ENCODE measurements around the gene ZNF391. TPM values are rescaled to one million over a fixed set of nuclear protein-coding genes. Genes with fewer than 3 reads are reported as not detected.

Gene ZNF391
- total and polyA plus RNA-seq, 10 donors = 1.4 to 4.9 (median 2.4) TPM

DNA sequence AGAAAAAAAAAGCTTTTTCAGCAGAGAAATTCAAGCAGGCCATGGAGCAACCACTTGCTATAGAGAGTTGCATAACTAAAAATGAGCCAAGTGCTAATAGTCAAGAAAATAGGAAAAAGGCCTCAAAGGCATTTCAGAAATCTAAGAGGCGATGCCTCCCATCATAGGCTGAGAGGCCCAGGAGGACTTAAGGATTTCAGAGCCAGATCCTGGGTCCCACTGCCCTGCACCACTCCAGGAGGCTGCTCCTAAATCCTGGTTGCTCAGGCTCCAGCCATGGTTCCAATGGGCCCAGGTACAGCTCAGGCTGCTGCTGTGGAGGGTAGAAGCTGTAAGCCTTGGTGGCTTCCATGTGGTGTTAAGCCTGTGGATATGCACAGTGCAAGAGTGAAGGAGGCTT lies 5.5 kb downstream of the ZNF391 start:
- TF ChIP-seq, protein P1, sequence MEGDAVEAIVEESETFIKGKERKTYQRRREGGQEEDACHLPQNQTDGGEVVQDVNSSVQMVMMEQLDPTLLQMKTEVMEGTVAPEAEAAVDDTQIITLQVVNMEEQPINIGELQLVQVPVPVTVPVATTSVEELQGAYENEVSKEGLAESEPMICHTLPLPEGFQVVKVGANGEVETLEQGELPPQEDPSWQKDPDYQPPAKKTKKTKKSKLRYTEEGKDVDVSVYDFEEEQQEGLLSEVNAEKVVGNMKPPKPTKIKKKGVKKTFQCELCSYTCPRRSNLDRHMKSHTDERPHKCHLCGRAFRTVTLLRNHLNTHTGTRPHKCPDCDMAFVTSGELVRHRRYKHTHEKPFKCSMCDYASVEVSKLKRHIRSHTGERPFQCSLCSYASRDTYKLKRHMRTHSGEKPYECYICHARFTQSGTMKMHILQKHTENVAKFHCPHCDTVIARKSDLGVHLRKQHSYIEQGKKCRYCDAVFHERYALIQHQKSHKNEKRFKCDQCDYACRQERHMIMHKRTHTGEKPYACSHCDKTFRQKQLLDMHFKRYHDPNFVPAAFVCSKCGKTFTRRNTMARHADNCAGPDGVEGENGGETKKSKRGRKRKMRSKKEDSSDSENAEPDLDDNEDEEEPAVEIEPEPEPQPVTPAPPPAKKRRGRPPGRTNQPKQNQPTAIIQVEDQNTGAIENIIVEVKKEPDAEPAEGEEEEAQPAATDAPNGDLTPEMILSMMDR (IDR thresholded peaks at IDR 0.05 in 8 of 11, conservative IDR thresholded peaks at IDR 0.05 in 3 of 11) = no peak
- no peak for TF ChIP-seq POLR2A (IDR thresholded peaks at IDR 0.05)
- no peak for TF ChIP-seq POLR2AphosphoS5 (IDR thresholded peaks at IDR 0.05)
- Histone ChIP-seq H3K27me3 (replicated peaks in 1 of 7) (no peaks in the 10 kb centered on the region), H3K4me1 (peaks cover 0 to 13% (median 4%) of the 10 kb centered on the region in 6 donors), H3K27ac (no peak overlapping the region), H3K4me3 (no peak overlapping the region), H3K9me3 (peaks cover 0 to 27% (median 10%) of the 10 kb centered on the region in 8 donors), H3K36me3 (peaks cover 0 to 36% (median 3%) of the 10 kb centered on the region in 6 donors)
- DNase-seq = no peak
- 78 to 94% (median 90%) methylated on average over 1 of the region's 1 CpG for WGBS, 5 donors
- intact Hi-C loops (cut with DNase I; ENCODE audit: low total_unique reads) = no loop called here

DNA sequence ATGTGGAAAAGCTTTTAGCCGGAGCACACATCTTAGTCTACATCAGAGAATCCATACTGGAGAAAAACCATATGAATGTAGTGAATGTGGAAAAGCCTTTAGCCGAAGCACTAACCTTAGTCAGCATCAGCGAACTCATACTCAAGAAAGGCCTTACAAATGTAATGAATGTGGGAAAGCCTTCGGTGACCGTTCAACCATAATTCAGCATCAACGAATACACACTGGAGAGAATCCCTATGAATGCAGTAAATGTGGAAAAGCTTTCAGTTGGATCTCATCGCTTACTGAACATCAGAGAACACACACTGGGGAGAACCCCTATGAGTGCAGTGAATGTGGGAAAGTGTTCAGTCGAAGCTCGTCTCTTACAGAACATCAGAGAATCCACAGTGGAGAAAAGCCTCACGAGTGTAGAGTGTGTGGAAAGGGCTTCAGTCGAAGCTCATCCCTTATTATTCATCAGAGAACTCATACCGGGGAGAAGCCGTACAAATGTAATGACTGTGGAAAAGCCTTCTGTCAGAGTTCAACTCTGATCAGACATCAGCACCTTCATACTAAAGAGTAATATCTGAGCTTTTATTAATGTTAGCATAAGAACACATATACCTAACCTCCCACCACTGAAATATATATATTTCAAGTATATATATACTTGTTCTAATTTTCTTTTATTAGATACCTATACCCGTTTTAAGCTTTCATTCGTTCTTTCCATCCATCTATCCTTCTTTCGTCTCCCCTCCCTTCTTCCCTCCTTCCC lies 12.5 kb downstream of the ZNF391 start:
- DNase-seq = no peak
- H3K36me3 ChIP-seq = peaks cover 3 to 55% (median 21%) of the 10 kb centered on the region in 6 donors
- no peak overlapping the region for H3K27ac ChIP-seq
- intact Hi-C loops (cut with DNase I; ENCODE audit: low total_unique reads) = no loop called here
- no peak overlapping the region for H3K4me3 ChIP-seq
- peaks cover 8 to 85% (median 60%) of the 10 kb centered on the region in 8 donors for H3K9me3 ChIP-seq
- TF ChIP-seq POLR2A (IDR thresholded peaks at IDR 0.05) (no peak), POLR2AphosphoS5 (IDR thresholded peaks at IDR 0.05) (no peak)
- TF ChIP-seq, protein P1 (IDR thresholded peaks at IDR 0.05 in 8 of 11, conservative IDR thresholded peaks at IDR 0.05 in 3 of 11) = no peak
- no peaks in the 10 kb centered on the region for H3K27me3 ChIP-seq (replicated peaks in 1 of 7)
- 91 to 96% (median 94%) methylated on average over 16 of the region's 16 CpGs for WGBS, 5 donors
- no peaks in the 10 kb centered on the region for H3K4me1 ChIP-seq

GRCh38 chr6:27406085-27406484 lies 17.5 kb downstream of the ZNF391 start:
- H3K4me1 ChIP-seq = no peaks in the 10 kb centered on the region
- TF ChIP-seq POLR2AphosphoS5 (IDR thresholded peaks at IDR 0.05) (no peak), POLR2A (IDR thresholded peaks at IDR 0.05) (no peak)
- TF ChIP-seq, protein P1 (IDR thresholded peaks at IDR 0.05 in 8 of 11, conservative IDR thresholded peaks at IDR 0.05 in 3 of 11) = no peak
- no peak for DNase-seq
- H3K9me3 ChIP-seq = peaks cover 0 to 39% (median 29%) of the 10 kb centered on the region in 8 donors
- peaks cover 0 to 13% (median 5%) of the 10 kb centered on the region in 6 donors for H3K36me3 ChIP-seq
- intact Hi-C loops (cut with DNase I; ENCODE audit: low total_unique reads) = no loop called here
- no peaks in the 10 kb centered on the region for H3K27me3 ChIP-seq (replicated peaks in 1 of 7)
- no peak overlapping the region for H3K27ac ChIP-seq
- H3K4me3 ChIP-seq = no peak overlapping the region
- 73 to 89% (median 81%) methylated on average over 3 of the region's 3 CpGs for WGBS, 5 donors

DNA sequence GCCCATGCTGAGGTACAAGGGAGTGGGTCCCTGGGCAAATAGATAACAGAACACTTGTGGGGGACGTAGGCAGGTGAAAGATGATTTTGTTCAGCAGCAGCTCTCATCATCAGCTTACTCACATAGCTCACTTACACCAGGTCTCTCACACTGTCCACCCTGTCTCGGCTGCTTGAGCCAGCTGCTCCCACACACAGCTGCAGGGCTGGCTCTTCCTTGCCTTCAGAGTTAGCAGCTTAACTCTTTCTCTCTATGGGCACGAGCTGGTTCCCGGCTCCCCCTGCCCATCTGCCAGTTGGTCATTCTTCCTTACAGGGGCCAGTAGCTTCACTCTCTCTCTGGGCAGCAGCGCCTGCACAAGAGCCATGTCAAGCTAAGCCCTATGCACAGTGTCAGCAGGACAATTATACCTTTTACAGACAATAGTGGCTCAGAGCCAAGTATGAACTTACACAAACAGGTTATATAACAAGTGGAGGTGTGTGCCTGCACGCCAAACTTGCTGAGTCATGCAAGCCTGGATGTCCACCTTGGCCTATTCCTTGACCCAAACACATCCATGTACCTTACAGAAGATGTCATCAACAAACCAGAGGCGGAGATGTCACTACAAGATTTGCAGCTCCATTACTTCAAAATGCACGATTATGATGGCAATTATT lies 18.7 kb downstream of the ZNF391 start:
- TF ChIP-seq POLR2A (IDR thresholded peaks at IDR 0.05) = no peak
- no peak for TF ChIP-seq POLR2AphosphoS5 (IDR thresholded peaks at IDR 0.05)
- TF ChIP-seq, protein P1 (IDR thresholded peaks at IDR 0.05 in 8 of 11, conservative IDR thresholded peaks at IDR 0.05 in 3 of 11) = no peak
- DNase-seq = no peak
- no peaks in the 10 kb centered on the region for H3K27me3 ChIP-seq (replicated peaks in 1 of 7)
- H3K9me3 ChIP-seq = peaks cover 0 to 27% (median 17%) of the 10 kb centered on the region in 8 donors
- no peak overlapping the region for H3K27ac ChIP-seq
- intact Hi-C loops (cut with DNase I; ENCODE audit: low total_unique reads) = no loop called here
- H3K36me3 ChIP-seq = peaks cover 0 to 1% (median 0%) of the 10 kb centered on the region in 6 donors
- H3K4me3 ChIP-seq = no peak overlapping the region
- no peaks in the 10 kb centered on the region for H3K4me1 ChIP-seq
- WGBS, 5 donors = 72 to 84% (median 75%) methylated on average over 8 of the region's 8 CpGs
